ACHN (cell line): Measurements from ENCODE around the gene HNRNPLL.
A peak's percentile ranks its signal among the peaks of the same experiment; 100 is the strongest.
"Not testable (repeated sequence)": the region's sequence is repeated elsewhere in the genome, so short reads cannot be mapped to it uniquely, and the experiment has no call there.

Experiments used
- DNase-seq: peaks from one replicate; pipeline ENCODE4 v3.0.0-alpha.2; 2015
- in situ Hi-C: cut with HindIII; loops from 2 replicates; pipeline ENCODE4 v1.10.0; 2017; ENCODE audit warnings: low sequenced_read_pairs, low pct_ligation_motif_present, low pct_unique_long_range_greater_than_20kb

Gene HNRNPLL

GRCh38 chr2:38621018-38621417, 18.3 kb upstream of the HNRNPLL start:
- in situ Hi-C loops, result no loop called here

GRCh38 chr2:38620282-38620977, 17.7 kb upstream of the HNRNPLL start:
- in situ Hi-C loops, result no loop called here
- no peak for DNase-seq

More at GRCh38 chr2:38621018-38621417, 18.3 kb upstream of the HNRNPLL start:
- no peak for DNase-seq

GRCh38 chr2:38619458-38620164, 16.9 kb upstream of the HNRNPLL start:
- DNase-seq, result no peak
- in situ Hi-C loops, result no loop called here

GRCh38 chr2:38617301-38617700, 14.6 kb upstream of the HNRNPLL start:
- no peak for DNase-seq
- in situ Hi-C loops, result no loop called here

- in situ Hi-C loops, result no loop called here
- DNase-seq, result no peak
Observed at GRCh38 chr2:38615237-38615636, 12.5 kb upstream of the HNRNPLL start.

GRCh38 chr2:38613849-38614213, 11.1 kb upstream of the HNRNPLL start:
- DNase-seq, result no peak
- in situ Hi-C loops, result no loop called here

- in situ Hi-C loops, result no loop called here
- no peak for DNase-seq
Observed at GRCh38 chr2:38613126-38613848, 10.6 kb upstream of the HNRNPLL start.

GRCh38 chr2:38610851-38611801, 8.4 kb upstream of the HNRNPLL start:
- no peak for DNase-seq
- in situ Hi-C loops, result no loop called here

- in situ Hi-C loops, DNase-seq: not testable (repeated sequence)
Observed at GRCh38 chr2:38609246-38609645, 6.5 kb upstream of the HNRNPLL start.

GRCh38 chr2:38608755-38609154, 6.0 kb upstream of the HNRNPLL start:
- in situ Hi-C loops, result no loop called here
- no peak for DNase-seq

GRCh38 chr2:38605298-38605830, 2.6 kb upstream of the HNRNPLL start:
- no peak for DNase-seq
- in situ Hi-C loops, result no loop called here

GRCh38 chr2:38603402-38604290, 918 bp upstream of the HNRNPLL start:
- in situ Hi-C loops, result no loop called here
- DNase-seq, result peak; percentile 83

- DNase-seq, result no peak
- in situ Hi-C loops, result no loop called here
Observed at GRCh38 chr2:38602136-38602731, 494 bp downstream of the HNRNPLL start.

GRCh38 chr2:38601463-38602135, 1.1 kb downstream of the HNRNPLL start:
- peak; percentile 33 for DNase-seq
- in situ Hi-C loops, result no loop called here

GRCh38 chr2:38600921-38601455, 1.7 kb downstream of the HNRNPLL start:
- no peak for DNase-seq
- in situ Hi-C loops, result no loop called here

GRCh38 chr2:38600242-38600891, 2.4 kb downstream of the HNRNPLL start:
- no peak for DNase-seq
- in situ Hi-C loops, result no loop called here
